WTC11 (cell line): Measurements from ENCODE around the gene LTBP2. TPM values are rescaled to one million over a fixed set of nuclear protein-coding genes. Genes with fewer than 3 reads are reported as not detected.

ENCODE experiments used
- ATAC-seq: fragments of 200-7000 bp; cut with Tn5 transposase; 2 replicates; pipeline ENCODE4 v1.10.0; 2021; ENCODE audit warnings: mild to moderate bottlenecking, moderate library complexity
- CTCF ChIA-PET: fragments of 300-600 bp; sonication (Branson Sonifier 250); formaldehyde crosslinking; loops from one replicate; lab custom pipeline; 2021; ENCODE audit warnings: antibody characterized with exemption; lab: Charles Lee
- POLR2A ChIA-PET: fragments of 350-600 bp; sonication (Branson Sonifier 250); formaldehyde crosslinking; loops from one replicate; lab custom pipeline; 2021; ENCODE audit warnings: antibody characterized with exemption; lab: Charles Lee
- DNase-seq: peaks from one replicate; pipeline ENCODE4 v3.0.0; 2021; ENCODE audit warnings: low spot score
- H3K27ac Mint-ChIP-seq: 2 replicates; pipeline ENCODE4 v1.8.0; 2021; ENCODE audit warnings: mixed read lengths
- H3K27me3 Mint-ChIP-seq: 2 replicates; pipeline ENCODE4 v1.8.0; 2021; ENCODE audit warnings: low read depth, mild to moderate bottlenecking, moderate library complexity, mixed read lengths
- H3K36me3 Mint-ChIP-seq: 2 replicates; pipeline ENCODE4 v1.8.0; 2021; ENCODE audit warnings: mixed read lengths
- H3K4me1 Mint-ChIP-seq: 2 replicates; pipeline ENCODE4 v1.8.0; 2022; ENCODE audit warnings: mixed read lengths
- H3K4me3 Mint-ChIP-seq: 2 replicates; pipeline ENCODE4 v1.8.0; 2021; ENCODE audit warnings: mild to moderate bottlenecking, moderate library complexity, mixed read lengths
- H3K9me3 Mint-ChIP-seq: 2 replicates; pipeline ENCODE4 v1.8.0; 2021; ENCODE audit warnings: mixed read lengths
- AFF4 ChIP-seq: sonication (generic); formaldehyde crosslinking; IDR thresholded peaks from 2 replicates; pipeline ENCODE4 v1.8.1; 2023; ENCODE audit warnings: mild to moderate bottlenecking, missing genetic modification reagents, borderline replicate concordance
- ATF3 ChIP-seq: sonication (generic); formaldehyde crosslinking; conservative IDR thresholded peaks from 2 replicates; pipeline ENCODE4 v1.8.1; 2022; ENCODE audit warnings: mild to moderate bottlenecking, missing genetic modification reagents
- CREB1 ChIP-seq: sonication (generic); formaldehyde crosslinking; IDR thresholded peaks from 2 replicates; pipeline ENCODE4 v1.8.0; 2023; ENCODE audit warnings: mild to moderate bottlenecking, missing genetic modification reagents
- CREM ChIP-seq: sonication (generic); formaldehyde crosslinking; IDR thresholded peaks from 2 replicates; pipeline ENCODE4 v1.8.1; 2022; ENCODE audit warnings: mild to moderate bottlenecking, missing genetic modification reagents, moderate library complexity
- EMX1 ChIP-seq: fragments of 250-450 bp; sonication (Bioruptor Pico); IDR thresholded peaks from 2 replicates; pipeline ENCODE4 v1.8.0; 2021; ENCODE audit warnings: mild to moderate bottlenecking
- GABPB1 ChIP-seq: sonication (generic); formaldehyde crosslinking; IDR thresholded peaks from 2 replicates; pipeline ENCODE4 v1.8.1; 2023; ENCODE audit warnings: mild to moderate bottlenecking, missing genetic modification reagents
- GRHL2 ChIP-seq: fragments of 250-450 bp; sonication (Bioruptor Pico); IDR thresholded peaks from 2 replicates; pipeline ENCODE4 v1.8.0; 2022; ENCODE audit warnings: mild to moderate bottlenecking, moderate library complexity; ENCODE audit not compliant: insufficient replicate concordance, severe bottlenecking
- GTF2I ChIP-seq: fragments of 250-450 bp; sonication (Bioruptor Pico); conservative IDR thresholded peaks from 2 replicates; pipeline ENCODE4 v1.4.0; 2021; ENCODE audit warnings: mild to moderate bottlenecking
- NFYB ChIP-seq: sonication (generic); formaldehyde crosslinking; conservative IDR thresholded peaks from 2 replicates; pipeline ENCODE4 v1.8.0; 2022; ENCODE audit warnings: low read depth, missing genetic modification reagents
- NR1H2 ChIP-seq: sonication (generic); formaldehyde crosslinking; IDR thresholded peaks from 2 replicates; pipeline ENCODE4 v1.9.0; 2021; ENCODE audit warnings: mild to moderate bottlenecking, moderate library complexity, missing genetic modification reagents
- NR2C2 ChIP-seq: sonication (generic); formaldehyde crosslinking; IDR thresholded peaks from 2 replicates; pipeline ENCODE4 v1.8.0; 2022; ENCODE audit warnings: mild to moderate bottlenecking, missing genetic modification reagents
- NR3C1 ChIP-seq: sonication (generic); formaldehyde crosslinking; conservative IDR thresholded peaks from 2 replicates; pipeline ENCODE4 v1.8.1; 2023; ENCODE audit warnings: low read depth, mild to moderate bottlenecking, missing genetic modification reagents
- TP53 ChIP-seq: sonication (generic); formaldehyde crosslinking; IDR thresholded peaks from 2 replicates; pipeline ENCODE4 v1.8.1; 2023; ENCODE audit warnings: mild to moderate bottlenecking, missing genetic modification reagents
- USF2 ChIP-seq: sonication (generic); formaldehyde crosslinking; IDR thresholded peaks from 2 replicates; pipeline ENCODE4 v1.8.1; 2023; ENCODE audit warnings: mild to moderate bottlenecking, missing genetic modification reagents, moderate library complexity
- ZNF138 ChIP-seq: sonication (generic); formaldehyde crosslinking; conservative IDR thresholded peaks from 2 replicates; pipeline ENCODE4 v1.8.1; 2022; ENCODE audit warnings: mild to moderate bottlenecking, moderate library complexity, missing genetic modification reagents
- ZNF219 ChIP-seq: sonication (generic); formaldehyde crosslinking; IDR thresholded peaks from 2 replicates; pipeline ENCODE4 v1.8.0; 2023; ENCODE audit warnings: missing genetic modification reagents, mild to moderate bottlenecking, borderline replicate concordance
- ZNF396 ChIP-seq: fragments of 250-450 bp; sonication (Bioruptor Pico); IDR thresholded peaks from 2 replicates; pipeline ENCODE4 v1.8.0; 2021; ENCODE audit warnings: mild to moderate bottlenecking, moderate library complexity, borderline replicate concordance
- ZNF416 ChIP-seq: fragments of 250-450 bp; sonication (Bioruptor Pico); IDR thresholded peaks from 2 replicates; pipeline ENCODE4 v1.9.0; 2021; ENCODE audit warnings: mild to moderate bottlenecking, inconsistent platforms
- ZNF425 ChIP-seq: fragments of 250-450 bp; sonication (Bioruptor Pico); conservative IDR thresholded peaks from 2 replicates; pipeline ENCODE4 v1.9.0; 2021; ENCODE audit warnings: mild to moderate bottlenecking
- total RNA-seq: library from RNA; stranded (reverse); gene quantifications from 3 replicates; pipeline ENCODE4 v1.2.3, GENCODE V29; 2021
- TF ChIP-seq, protein P1 (sequence below): fragments of 250-450 bp; sonication (Bioruptor Pico); IDR thresholded peaks from 2 replicates; pipeline ENCODE4 v1.8.0; 2021; ENCODE audit warnings: mild to moderate bottlenecking
- TF ChIP-seq, protein P2 (sequence below): sonication (generic); formaldehyde crosslinking; IDR thresholded peaks from 2 replicates; pipeline ENCODE4 v1.8.0; 2022; ENCODE audit warnings: mild to moderate bottlenecking, missing genetic modification reagents
- TF ChIP-seq, protein P3 (sequence below): sonication (generic); formaldehyde crosslinking; IDR thresholded peaks from 2 replicates; pipeline ENCODE4 v1.8.1; 2022; ENCODE audit warnings: low read depth, missing genetic modification reagents, borderline replicate concordance

Gene LTBP2
- total RNA-seq, 1 experiment from 2014 or later, result 1.2 TPM

GRCh38 chr14:74635847-74636246, 23.8 kb upstream of the LTBP2 start:
- Mint-ChIP-seq H3K36me3 (no peaks in the 10 kb centered on the region), H3K4me1 (peaks cover 25% of the 10 kb centered on the region), H3K27me3 (no peaks in the 10 kb centered on the region), H3K9me3 (no peaks in the 10 kb centered on the region), H3K27ac (no peak overlapping the region), H3K4me3 (no peak overlapping the region)
- ChIA-PET POLR2A (no interaction called here), CTCF (interaction anchor here (1.3 to 3.8 kb wide), 4 partner anchors 25 to 127 kb away, joined by 3 to 21 read pairs (median 8); no protein-coding TSS in a partner anchor)
- DNase-seq, result no peak
- TF ChIP-seq ZNF138 (CRISPR knock-in tag) (no peak), ZNF219 (CRISPR knock-in tag) (no peak), ZNF396 (CRISPR knock-in tag) (no peak), NR2C2 (no peak), CREB1 (CRISPR knock-in tag) (no peak)
- ATAC-seq, result no peak

- DNase-seq, result no peak
- Mint-ChIP-seq H3K4me3 (no peak overlapping the region), H3K36me3 (no peaks in the 10 kb centered on the region), H3K27ac (no peak overlapping the region; the same call in 1 of the 2 replicates), H3K27me3 (no peaks in the 10 kb centered on the region; the same call in 1 of the 2 replicates), H3K9me3 (no peaks in the 10 kb centered on the region), H3K4me1 (peaks cover 31% of the 10 kb centered on the region)
- no peak for ATAC-seq
- no peak for TF ChIP-seq TP53 (CRISPR knock-in tag)
- no peak for TF ChIP-seq EMX1
- no peak for TF ChIP-seq CREM (CRISPR knock-in tag)
- TF ChIP-seq AFF4, result no peak
- TF ChIP-seq ATF3 (CRISPR knock-in tag), result no peak
- no peak for TF ChIP-seq GTF2I (CRISPR knock-in tag)
- no peak for TF ChIP-seq ZNF425 (CRISPR knock-in tag)
- TF ChIP-seq, protein P1, sequence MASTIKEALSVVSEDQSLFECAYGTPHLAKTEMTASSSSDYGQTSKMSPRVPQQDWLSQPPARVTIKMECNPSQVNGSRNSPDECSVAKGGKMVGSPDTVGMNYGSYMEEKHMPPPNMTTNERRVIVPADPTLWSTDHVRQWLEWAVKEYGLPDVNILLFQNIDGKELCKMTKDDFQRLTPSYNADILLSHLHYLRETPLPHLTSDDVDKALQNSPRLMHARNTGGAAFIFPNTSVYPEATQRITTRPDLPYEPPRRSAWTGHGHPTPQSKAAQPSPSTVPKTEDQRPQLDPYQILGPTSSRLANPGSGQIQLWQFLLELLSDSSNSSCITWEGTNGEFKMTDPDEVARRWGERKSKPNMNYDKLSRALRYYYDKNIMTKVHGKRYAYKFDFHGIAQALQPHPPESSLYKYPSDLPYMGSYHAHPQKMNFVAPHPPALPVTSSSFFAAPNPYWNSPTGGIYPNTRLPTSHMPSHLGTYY (CRISPR knock-in tag), result no peak
- POLR2A ChIA-PET, result no interaction called here
- CTCF ChIA-PET, result interaction anchor here (0.9 to 5.5 kb wide), 3 partner anchors 23 to 62 kb away, joined by 3 to 32 read pairs (median 8); partner anchors contain the start of gene LTBP2
These were observed 22.9 kb upstream of the LTBP2 start for GRCh38 chr14:74634964-74635363.

GRCh38 chr14:74634481-74634880, 22.4 kb upstream of the LTBP2 start:
- DNase-seq (no peak), ATAC-seq (no peak)
- no peak overlapping the region for H3K4me3 Mint-ChIP-seq
- H3K4me1 Mint-ChIP-seq, result peaks cover 35% of the 10 kb centered on the region
- no peak overlapping the region for H3K27ac Mint-ChIP-seq
- no peaks in the 10 kb centered on the region for H3K36me3 Mint-ChIP-seq
- H3K9me3 Mint-ChIP-seq, result no peaks in the 10 kb centered on the region
- H3K27me3 Mint-ChIP-seq, result no peaks in the 10 kb centered on the region; the same call in 1 of the 2 replicates
- POLR2A ChIA-PET, result no interaction called here
- CTCF ChIA-PET, result interaction anchor here (0.9 to 5.5 kb wide), 3 partner anchors 23 to 61 kb away, joined by 3 to 32 read pairs (median 8); partner anchors contain the start of gene LTBP2
- TF ChIP-seq USF2 (CRISPR knock-in tag) (no peak), GRHL2 (CRISPR knock-in tag) (no peak), NFYB (CRISPR knock-in tag) (no peak), GABPB1 (CRISPR knock-in tag) (no peak), NR1H2 (CRISPR knock-in tag) (no peak), ZNF416 (CRISPR knock-in tag) (no peak), NR3C1 (no peak)
- TF ChIP-seq, protein P2, sequence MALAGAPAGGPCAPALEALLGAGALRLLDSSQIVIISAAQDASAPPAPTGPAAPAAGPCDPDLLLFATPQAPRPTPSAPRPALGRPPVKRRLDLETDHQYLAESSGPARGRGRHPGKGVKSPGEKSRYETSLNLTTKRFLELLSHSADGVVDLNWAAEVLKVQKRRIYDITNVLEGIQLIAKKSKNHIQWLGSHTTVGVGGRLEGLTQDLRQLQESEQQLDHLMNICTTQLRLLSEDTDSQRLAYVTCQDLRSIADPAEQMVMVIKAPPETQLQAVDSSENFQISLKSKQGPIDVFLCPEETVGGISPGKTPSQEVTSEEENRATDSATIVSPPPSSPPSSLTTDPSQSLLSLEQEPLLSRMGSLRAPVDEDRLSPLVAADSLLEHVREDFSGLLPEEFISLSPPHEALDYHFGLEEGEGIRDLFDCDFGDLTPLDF (CRISPR knock-in tag), result no peak
- TF ChIP-seq, protein P3, sequence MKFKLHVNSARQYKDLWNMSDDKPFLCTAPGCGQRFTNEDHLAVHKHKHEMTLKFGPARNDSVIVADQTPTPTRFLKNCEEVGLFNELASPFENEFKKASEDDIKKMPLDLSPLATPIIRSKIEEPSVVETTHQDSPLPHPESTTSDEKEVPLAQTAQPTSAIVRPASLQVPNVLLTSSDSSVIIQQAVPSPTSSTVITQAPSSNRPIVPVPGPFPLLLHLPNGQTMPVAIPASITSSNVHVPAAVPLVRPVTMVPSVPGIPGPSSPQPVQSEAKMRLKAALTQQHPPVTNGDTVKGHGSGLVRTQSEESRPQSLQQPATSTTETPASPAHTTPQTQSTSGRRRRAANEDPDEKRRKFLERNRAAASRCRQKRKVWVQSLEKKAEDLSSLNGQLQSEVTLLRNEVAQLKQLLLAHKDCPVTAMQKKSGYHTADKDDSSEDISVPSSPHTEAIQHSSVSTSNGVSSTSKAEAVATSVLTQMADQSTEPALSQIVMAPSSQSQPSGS (CRISPR knock-in tag), result no peak
